Bronchial epithelial cell (primary cell): ENCODE data around the gene TPBGL. TPM values are rescaled to one million over a fixed set of nuclear protein-coding genes. Genes with fewer than 3 reads are reported as not detected.

Experiments
- DNase-seq: peaks from one replicate; pipeline ENCODE4 v3.0.0-alpha.2; 2010; ENCODE audit warnings: low read depth
- FAIRE-seq: peaks from 2 replicates; lab custom pipeline; 2011; peaks lifted over from hg19 to GRCh38; lab: Jason Lieb, UNC
- H3K27me3 ChIP-seq: 2 replicates; pipeline ENCODE4 v1.5.1; 2011; ENCODE audit warnings: low read length; ENCODE audit not compliant: control insufficient read depth, insufficient read depth
- H3K36me3 ChIP-seq: 2 replicates; pipeline ENCODE4 v1.5.1; 2011; ENCODE audit warnings: low read length; ENCODE audit not compliant: control insufficient read depth, insufficient read depth
- H3K4me3 ChIP-seq: 2 replicates; pipeline ENCODE4 v1.5.1; 2011; ENCODE audit warnings: mild to moderate bottlenecking, low read depth, low read length, control low read depth
- CTCF ChIP-seq: IDR thresholded peaks from 2 replicates; pipeline ENCODE4 v1.5.1; 2011; ENCODE audit warnings: mild to moderate bottlenecking, moderate library complexity, low read length, control low read depth, inconsistent platforms; ENCODE audit not compliant: insufficient read depth, severe bottlenecking
- total RNA-seq: library from RNA; depleted of rRNA; stranded (reverse); fragments of >200 nt; gene quantifications from 2 replicates; pipeline ENCODE4 v1.2.1, GENCODE V29; 2014

Gene TPBGL
- total RNA-seq, 1 donor from 2014 or later, result not detected

DNA sequence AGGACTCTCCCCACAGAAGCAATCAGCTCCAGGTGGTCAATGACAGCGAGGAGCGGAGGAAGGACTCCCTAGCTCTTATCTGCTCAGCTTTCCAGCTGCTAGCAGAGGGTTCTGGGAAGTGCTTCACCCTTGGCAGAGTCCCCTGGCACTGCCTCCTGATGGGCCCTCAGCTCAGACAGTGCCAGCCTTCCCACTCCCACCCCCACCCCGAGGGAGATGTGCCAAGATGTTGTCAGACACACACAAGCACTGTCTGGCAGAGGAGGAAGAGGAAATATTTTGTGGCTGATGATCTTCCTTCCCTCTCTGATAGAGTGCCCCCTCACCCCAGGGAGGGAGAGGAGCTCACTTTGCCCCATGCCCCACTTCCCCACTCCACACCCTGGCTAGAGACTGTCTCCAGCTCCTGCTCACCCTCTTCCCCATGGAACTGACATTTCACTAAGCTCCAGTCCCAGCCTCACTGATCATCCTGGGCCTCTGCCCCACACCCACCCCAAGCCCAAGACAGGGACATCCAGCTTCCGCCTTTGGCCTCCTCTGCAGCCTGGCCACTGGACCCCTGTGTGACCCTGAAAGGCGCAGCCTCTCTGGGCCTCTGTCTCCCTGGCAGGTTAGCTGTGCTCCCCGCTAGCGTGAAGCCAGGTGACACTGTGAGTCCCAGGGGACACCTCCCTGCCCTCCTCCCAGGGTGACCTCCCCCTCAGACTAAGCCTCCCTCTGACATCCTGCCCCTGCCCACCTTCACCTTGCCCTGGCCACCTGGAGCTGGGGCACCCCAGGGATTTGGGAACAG, 45.2 kb upstream of the TPBGL start:
- no peaks in the 10 kb centered on the region for H3K36me3 ChIP-seq
- no peak overlapping the region for H3K4me3 ChIP-seq
- no peak for FAIRE-seq
- peaks cover 4% of the 10 kb centered on the region for H3K27me3 ChIP-seq
- no peak for DNase-seq
- no peak for TF ChIP-seq CTCF

- TF ChIP-seq CTCF, result no peak
- FAIRE-seq, result no peak
- no peak for DNase-seq
- Histone ChIP-seq H3K36me3 (no peaks in the 10 kb centered on the region), H3K4me3 (no peak overlapping the region), H3K27me3 (peaks cover 4% of the 10 kb centered on the region)
Measured at GRCh38 chr11:75196426-75196825, 44.1 kb upstream of the TPBGL start.

- FAIRE-seq (no peak), DNase-seq (no peak)
- no peak for TF ChIP-seq CTCF
- Histone ChIP-seq H3K27me3 (peaks cover 4% of the 10 kb centered on the region), H3K36me3 (no peaks in the 10 kb centered on the region), H3K4me3 (no peak overlapping the region)
Measured at GRCh38 chr11:75197512-75198277, 42.9 kb upstream of the TPBGL start.

- FAIRE-seq (no peak), DNase-seq (peak; percentile 49)
- peaks cover 4% of the 10 kb centered on the region for H3K27me3 ChIP-seq
- H3K36me3 ChIP-seq, result no peaks in the 10 kb centered on the region
- no peak overlapping the region for H3K4me3 ChIP-seq
- TF ChIP-seq CTCF, result no peak
Measured at GRCh38 chr11:75198278-75198973, 42.1 kb upstream of the TPBGL start.

DNA sequence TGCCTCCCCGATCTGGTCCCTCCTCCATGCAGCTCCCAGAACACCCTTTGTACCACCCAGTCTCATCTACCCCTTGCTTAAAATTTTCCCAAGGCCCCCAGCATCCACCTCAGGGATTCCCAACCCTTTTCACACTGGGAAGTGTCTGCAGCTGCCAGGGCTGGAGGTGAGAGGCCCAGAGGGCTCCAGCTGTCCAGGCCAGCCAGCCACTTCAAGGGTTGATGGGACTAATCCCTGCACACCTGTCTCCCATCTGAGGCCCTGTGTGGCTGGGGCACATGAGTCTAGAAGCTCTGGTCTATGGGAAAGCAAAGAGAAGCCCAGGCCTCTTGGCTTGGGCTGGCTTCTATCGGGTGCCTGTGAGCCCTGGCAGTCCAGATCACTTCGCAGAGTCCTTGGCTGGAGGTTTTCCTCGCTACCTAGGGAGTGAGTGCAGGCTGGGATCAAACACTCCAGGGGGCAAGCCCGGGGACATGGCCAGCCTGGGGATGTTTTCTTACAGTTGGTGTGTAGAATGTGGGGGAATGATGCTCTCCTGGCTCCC, 41.1 kb upstream of the TPBGL start:
- TF ChIP-seq CTCF, result no peak
- FAIRE-seq, result no peak
- no peaks in the 10 kb centered on the region for H3K36me3 ChIP-seq
- no peak overlapping the region for H3K4me3 ChIP-seq
- peaks cover 4% of the 10 kb centered on the region for H3K27me3 ChIP-seq
- no peak for DNase-seq
